RKO (cell line): ENCODE results near the gene AFMID.
"Not testable (repeated sequence)": the region's sequence is repeated elsewhere in the genome, so short reads cannot be mapped to it uniquely, and the experiment has no call there.

Experiments
- DNase-seq: peaks from one replicate; pipeline ENCODE4 v3.0.0-alpha.2; 2016; ENCODE audit warnings: low spot score

AFMID gene

GRCh38 chr17:78186692-78187595 is at the start of gene AFMID, which contains the start of gene TK1:
TSS of gene AFMID (plus strand) at chr17:78187362. CDS start at chr17:78187371, 9 bp downstream.
TSS of gene TK1 (minus strand) at chr17:78187052. CDS start at chr17:78186994, 58 bp downstream.
- peak; percentile 95 for DNase-seq

GRCh38 chr17:78137392-78138203 is 49.6 kb upstream of the AFMID start:
- no peak for DNase-seq

GRCh38 chr17:78138204-78139060 is 48.7 kb upstream of the AFMID start:
- DNase-seq: no peak

GRCh38 chr17:78139861-78140168 is 47.3 kb upstream of the AFMID start:
- DNase-seq: not testable (repeated sequence)

- DNase-seq: peak; percentile 94
These were observed 46.8 kb upstream of the AFMID start for GRCh38 chr17:78140169-78141051.

- no peak for DNase-seq
These were observed 45.6 kb upstream of the AFMID start for GRCh38 chr17:78141437-78142118.

- peak; percentile 70 for DNase-seq
These were observed 44.9 kb upstream of the AFMID start for GRCh38 chr17:78142119-78142861.

GRCh38 chr17:78143214-78144146 is 43.7 kb upstream of the AFMID start:
- no peak for DNase-seq

- no peak for DNase-seq
These were observed 42.9 kb upstream of the AFMID start for GRCh38 chr17:78144147-78144719.

GRCh38 chr17:78144736-78145641 is 42.2 kb upstream of the AFMID start:
- DNase-seq: no peak

- no peak for DNase-seq
These were observed 40.7 kb upstream of the AFMID start for GRCh38 chr17:78146471-78146869.

- DNase-seq: no peak
These were observed 40.3 kb upstream of the AFMID start for GRCh38 chr17:78146881-78147280.

GRCh38 chr17:78147315-78147998 is 39.7 kb upstream of the AFMID start:
- DNase-seq: no peak

GRCh38 chr17:78148286-78149016 is 38.7 kb upstream of the AFMID start:
- DNase-seq: no peak

- DNase-seq: no peak
These were observed 35.6 kb upstream of the AFMID start for GRCh38 chr17:78151514-78152008.
